LHCN-M2 (cell line): ENCODE measurements around the gene CTU2. TPM values are rescaled to one million over a fixed set of nuclear protein-coding genes. Genes with fewer than 3 reads are reported as not detected.
A peak's percentile ranks its signal among the peaks of the same experiment; 100 is the strongest.

ENCODE experiments used
- DNase-seq: peaks from one replicate; pipeline ENCODE4 v3.0.0-alpha.2; 2012; ENCODE audit warnings: low read depth
- total RNA-seq: library from RNA; depleted of rRNA; stranded (reverse); fragments of >200 nt; gene quantifications from 2 replicates; pipeline ENCODE4 v1.2.3, GENCODE V29; 2014

CTU2 gene
- total RNA-seq, 1 experiment from 2014 or later = 18.7 TPM

DNA sequence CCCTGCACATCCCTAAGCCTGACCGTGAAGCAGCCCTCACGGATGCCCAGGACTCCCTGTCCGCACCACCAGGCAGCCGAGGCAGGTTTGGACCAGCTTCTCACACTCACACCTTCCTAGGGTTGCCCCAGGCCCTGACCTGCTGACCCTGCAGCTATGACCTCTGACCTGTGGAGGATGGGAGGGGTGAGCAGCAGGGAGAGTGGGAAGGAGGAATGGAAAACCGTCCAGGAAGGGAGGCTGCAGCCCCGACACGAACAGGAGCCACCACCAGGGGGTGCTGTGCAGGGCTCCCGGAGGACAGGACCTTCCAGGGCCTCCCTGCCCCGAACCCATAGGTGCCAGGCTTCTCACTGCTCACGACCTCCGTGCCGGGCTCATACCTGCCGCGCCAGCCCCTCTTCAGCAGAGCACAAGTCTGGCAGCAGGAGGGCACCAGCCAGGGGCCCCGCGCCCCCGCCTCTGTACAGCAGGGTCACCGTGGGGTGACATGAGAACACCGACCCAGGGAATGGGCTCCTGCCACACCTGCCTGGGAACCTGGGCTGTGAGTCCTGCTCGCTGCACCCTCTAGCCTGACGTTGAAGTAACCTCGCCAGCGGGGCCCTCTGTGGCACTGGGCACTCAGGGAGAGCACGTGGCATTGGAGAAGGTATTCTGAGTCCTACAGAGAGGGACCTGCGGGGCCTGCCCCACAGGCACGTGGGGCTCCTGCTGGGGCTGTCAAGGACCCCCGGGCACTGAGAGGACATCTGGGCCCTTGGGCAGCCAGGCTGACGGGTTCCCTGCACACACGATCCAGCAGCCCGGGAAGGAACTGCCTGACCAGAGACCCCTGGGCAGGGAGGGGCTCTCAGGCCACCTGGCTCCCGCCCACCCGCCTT, 37.6 kb downstream of the CTU2 start:
- peak; percentile 57 for DNase-seq

DNA sequence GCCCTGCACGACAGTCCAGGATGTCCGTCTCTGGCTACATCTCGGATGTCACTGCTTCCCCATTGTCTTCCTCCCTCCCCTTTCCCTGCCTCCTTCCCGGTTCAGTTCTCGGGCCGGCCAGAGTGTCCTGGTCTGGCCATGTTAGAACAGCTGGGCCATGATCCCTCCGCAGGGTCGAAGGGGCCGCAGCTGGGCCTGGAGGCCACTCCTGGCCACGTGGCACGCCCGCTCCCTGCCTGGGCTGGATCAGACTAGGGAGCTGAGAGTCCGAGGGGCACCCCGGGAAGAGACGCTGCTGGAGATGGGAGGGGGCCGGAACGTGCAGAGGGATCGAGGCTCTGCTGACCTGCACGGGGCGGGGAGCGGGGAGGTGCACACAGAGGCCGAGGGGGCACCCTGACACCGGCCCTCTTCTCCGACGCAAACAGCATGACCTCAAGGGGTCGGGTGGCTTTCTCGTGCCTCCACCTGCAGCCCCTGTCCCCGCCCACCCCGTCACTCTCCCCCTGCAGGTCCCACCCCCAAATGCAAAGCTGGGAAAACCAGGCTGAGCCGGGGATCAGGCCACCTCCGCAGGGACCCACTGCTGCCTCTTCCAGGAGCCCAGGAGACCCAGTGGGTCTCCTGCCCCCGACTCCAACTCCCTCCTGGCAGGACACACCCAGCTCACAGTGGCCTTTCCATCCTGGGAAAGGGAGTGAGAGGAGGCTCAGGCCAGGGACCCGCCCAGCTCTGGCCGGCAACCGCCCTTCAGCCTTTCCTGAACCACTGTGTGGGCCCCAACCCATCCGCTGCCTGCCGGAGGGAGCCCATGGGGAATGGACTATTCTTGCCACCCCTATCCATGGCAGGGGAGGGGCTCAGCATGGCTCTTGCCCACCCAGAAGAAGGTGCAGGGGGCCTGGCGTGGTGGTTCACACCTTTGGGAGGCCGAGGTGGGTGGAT, 38.5 kb downstream of the CTU2 start:
- no peak for DNase-seq

GRCh38 chr16:88746506-88746905, 40.2 kb downstream of the CTU2 start:
- no peak for DNase-seq

DNA sequence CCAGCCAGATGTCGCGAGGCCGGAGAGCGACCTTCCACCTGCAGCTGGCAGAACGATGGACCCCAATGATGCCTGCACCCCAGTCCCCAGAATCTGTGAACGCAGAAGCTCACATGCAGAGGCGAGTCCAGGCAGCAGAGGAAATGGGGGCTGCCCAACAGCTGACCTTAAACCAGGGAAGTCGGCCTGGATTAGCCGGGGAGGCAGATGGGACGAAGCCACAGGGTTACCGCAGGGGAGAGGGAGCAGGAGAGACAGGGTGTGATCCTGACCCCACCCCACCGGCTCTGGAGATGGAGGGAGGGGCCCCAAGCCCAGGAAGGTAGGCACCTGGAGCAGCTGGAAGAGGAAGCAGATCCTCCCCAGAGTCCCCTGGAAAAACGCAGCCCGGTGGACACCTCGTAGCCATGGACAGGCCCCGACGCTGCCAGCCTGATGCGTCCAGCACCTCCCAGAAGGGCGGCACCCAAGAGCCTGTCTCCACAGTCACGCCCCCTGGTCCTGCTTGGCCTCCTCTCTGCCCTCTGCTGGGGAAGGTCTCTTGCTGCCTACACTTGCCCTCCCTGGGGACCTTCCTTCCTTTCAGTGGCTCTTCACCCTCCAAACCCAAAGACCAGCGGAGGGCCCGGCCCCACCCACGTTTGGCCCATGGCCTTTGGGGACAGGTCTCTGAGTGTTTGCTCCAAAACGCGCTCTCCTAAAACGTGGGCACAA, 41.4 kb downstream of the CTU2 start:
- DNase-seq = peak; percentile 25

DNA sequence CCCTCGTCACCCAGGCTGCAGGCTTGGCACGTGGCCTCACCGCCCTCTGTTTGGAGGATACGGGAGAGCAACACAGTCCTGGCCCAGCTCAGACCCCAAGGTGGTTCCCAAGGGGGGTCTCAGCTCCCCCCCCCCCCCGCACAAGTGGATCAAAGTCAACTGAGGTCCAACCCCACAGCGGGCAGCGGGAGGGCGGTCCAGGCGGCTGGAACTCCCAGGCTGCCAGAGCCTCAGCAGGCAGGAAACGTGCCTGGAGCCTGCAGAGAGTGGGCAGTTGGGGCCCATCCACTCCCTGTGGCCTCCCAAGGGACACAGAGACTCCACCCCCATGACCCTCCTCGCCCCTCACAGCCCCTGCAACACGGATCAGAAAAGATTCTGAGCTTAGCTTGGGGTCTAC, 42.1 kb downstream of the CTU2 start:
- no peak for DNase-seq

DNA sequence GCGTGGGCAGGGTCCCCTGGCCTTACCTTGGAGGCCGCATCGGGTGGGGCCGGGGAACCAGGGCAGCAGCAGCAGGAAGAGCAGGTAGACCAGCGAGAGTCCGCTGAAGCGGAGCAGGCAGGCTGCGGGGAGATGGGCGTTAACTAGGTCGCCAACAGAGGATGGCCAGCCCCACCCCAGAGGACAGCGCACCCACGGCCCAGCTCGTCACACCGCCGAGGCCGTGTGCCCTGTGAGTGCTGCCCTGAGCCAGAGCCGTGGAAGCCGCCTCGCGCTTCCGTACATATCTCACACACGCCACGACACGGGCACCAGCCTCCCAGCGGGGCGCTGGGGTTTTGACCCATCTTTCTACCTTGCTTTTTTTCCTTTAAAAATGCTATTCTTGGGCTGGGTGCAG, 43.1 kb downstream of the CTU2 start:
- no peak for DNase-seq

DNA sequence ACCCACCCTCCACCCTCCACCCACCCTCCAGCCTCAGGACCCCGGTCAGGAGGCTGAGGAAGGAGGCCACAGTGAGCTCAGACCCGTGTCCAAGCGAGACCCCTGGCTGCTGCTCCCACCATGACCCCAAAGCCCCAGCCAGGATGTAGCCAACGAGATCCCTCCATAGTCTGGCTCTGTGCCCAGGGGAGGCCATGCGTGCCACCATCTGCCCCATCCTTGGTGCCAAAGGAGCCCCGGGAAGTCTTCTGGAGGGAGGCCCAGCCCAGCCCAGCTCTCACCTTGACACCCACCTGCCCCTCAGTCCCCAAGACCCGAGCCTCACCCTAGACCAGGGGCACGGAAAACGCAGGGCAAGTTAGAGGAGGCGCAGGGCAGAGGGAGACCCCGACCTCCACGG, 44.6 kb downstream of the CTU2 start:
- no peak for DNase-seq

- DNase-seq = no peak
Measured at GRCh38 chr16:88752386-88753002, 46.2 kb downstream of the CTU2 start.

GRCh38 chr16:88753191-88753590, 46.9 kb downstream of the CTU2 start:
- no peak for DNase-seq

GRCh38 chr16:88753602-88754001, 47.3 kb downstream of the CTU2 start:
- DNase-seq = no peak

DNA sequence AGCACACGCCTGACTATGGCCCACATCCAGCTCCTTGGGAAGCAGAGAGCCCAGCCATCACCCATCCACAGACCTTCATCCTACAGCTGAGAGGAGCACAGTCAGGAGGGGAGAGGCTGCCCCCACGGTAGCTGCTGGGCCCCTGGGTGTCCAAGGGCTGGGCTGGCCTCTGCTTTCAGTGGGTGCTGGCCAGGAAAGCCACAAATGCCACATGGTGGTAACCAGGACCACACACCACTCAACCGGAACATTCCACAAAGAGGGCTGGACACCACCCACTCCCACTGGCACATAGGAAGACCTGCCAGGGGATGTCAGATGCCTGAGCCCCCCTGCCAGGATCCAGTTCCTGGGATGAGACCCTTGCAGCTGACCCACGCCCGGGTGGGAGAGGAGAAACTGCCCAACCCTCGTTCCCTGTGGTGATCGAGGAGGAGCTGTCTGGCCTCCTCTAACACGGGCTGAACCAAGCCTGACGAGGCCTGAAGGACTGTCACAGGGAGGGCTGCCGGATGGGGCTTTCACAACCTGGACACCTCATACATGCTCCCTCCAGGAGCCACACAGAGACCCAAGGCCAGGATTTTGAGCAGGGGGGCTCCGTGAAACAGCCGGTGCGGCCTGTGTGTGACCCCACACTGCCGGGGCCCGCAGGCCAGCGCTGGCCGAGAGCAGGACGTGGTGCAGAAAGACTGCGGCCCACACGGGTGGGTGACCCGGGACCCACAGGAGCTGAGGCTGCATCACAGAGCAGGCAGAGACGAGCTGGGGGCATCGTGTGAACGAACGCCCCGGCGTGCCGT, 48.0 kb downstream of the CTU2 start:
- no peak for DNase-seq

- DNase-seq = no peak
Measured at GRCh38 chr16:88754912-88755744, 48.8 kb downstream of the CTU2 start.

GRCh38 chr16:88755745-88756443, 49.6 kb downstream of the CTU2 start:
- DNase-seq = no peak

DNA sequence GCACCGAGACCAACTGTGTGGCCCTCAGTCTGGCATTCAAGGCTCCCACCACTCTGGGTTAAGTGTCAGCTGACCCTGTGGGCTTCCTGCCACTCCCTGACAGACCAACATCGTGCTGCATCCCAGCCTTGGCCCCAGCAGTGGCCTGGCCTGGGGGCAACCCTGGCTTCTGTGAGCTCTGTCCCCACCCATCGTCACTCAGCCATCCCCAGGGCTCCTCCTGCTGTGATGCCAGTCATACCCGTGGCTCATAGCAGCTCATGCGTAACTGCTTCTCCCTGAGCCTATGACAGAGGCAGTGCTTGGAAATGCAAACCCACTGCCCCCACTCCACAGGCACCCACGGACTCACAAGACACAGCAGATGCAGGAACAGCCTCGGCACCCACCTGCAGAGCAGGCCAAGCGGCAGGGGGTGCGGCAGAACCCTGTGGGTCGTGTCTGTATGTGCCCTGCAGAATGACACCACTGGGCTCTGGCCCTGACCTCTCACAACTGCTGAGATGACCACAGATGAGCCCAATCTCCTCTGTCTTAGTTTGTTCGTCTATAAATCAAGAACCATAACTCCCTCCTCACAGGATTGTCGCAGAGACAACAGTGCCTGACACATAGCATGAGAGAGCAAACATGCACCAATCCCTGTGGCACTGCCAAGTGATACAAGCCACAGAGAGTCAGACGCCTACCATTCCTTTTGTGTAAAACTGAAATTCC, 52.1 kb downstream of the CTU2 start:
- no peak for DNase-seq

GRCh38 chr16:88758944-88759244, 52.6 kb downstream of the CTU2 start:
- no peak for DNase-seq

DNA sequence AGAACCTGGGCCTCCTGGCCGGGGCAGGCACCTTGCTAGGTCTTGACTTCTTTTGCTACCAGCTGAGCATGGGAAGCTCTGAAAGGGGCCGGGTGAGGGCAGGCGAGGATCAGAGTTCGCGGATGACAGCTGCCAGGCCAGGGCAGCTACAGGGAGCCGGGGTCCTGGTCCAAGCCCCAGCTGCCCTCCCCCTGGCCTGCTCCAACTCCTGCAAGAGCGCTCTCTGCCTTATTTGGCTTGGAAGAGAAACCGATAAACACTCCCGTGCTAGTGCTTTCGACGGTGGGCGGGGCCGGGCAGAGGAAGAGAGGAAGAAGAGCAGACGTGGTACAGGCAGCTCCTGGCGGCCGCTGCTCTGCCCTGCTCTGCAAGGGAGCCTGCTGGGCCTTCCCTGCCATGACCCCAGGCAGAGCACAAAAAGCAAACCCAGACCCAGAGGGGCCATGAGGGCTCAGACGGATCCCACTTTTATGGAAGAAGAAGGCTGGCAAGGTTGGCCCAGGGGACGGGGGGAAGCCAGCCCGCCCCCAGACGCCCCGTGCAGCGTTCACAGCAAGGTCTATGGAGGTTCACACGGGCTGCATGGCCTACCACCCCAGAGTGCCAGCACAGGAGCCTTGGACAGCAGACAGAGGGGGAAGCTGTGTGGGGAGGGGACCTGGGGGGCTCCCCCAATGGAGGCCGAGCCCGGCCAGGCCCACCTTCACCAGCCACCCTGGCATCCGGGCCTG, 53.1 kb downstream of the CTU2 start:
- DNase-seq = no peak

GRCh38 chr16:88759976-88760350, 53.7 kb downstream of the CTU2 start:
- no peak for DNase-seq
